HG02938 (cell line): ENCODE results near the gene ZNF616.

Source experiments
- ATAC-seq: cut with Tn5 transposase; IDR thresholded peaks from one replicate; pipeline ENCODE4 v1.9.1; 2021; ENCODE audit warnings: mild to moderate bottlenecking, moderate library complexity; ENCODE audit not compliant: unreplicated experiment

The ZNF616 gene

GRCh38 chr19:52139252-52140031 lies at the start of gene ZNF616:
TSS of gene ZNF616 (minus strand) at chr19:52139938. CDS start at chr19:52130512, 9,426 bp downstream.
- peak; percentile 86 for ATAC-seq

- ATAC-seq, result no peak
Measured at GRCh38 chr19:52188822-52189734, 49.3 kb upstream of the ZNF616 start.

GRCh38 chr19:52187407-52187806 lies 47.7 kb upstream of the ZNF616 start:
- ATAC-seq, result no peak

- ATAC-seq, result no peak
Measured at GRCh38 chr19:52176574-52176973, 36.8 kb upstream of the ZNF616 start.

GRCh38 chr19:52172347-52172746 lies 32.6 kb upstream of the ZNF616 start:
- no peak for ATAC-seq

- no peak for ATAC-seq
Measured at GRCh38 chr19:52171321-52172169, 31.8 kb upstream of the ZNF616 start, which contains the start of gene ZNF836. TSS of gene ZNF836 (minus strand) at chr19:52171621. CDS start at chr19:52168072, 3,549 bp downstream.

- ATAC-seq, result no peak
Measured at GRCh38 chr19:52170863-52171320, 31.2 kb upstream of the ZNF616 start.

GRCh38 chr19:52170304-52170703 lies 30.6 kb upstream of the ZNF616 start:
- no peak for ATAC-seq

GRCh38 chr19:52155596-52156359 lies 16.0 kb upstream of the ZNF616 start:
- ATAC-seq, result no peak

GRCh38 chr19:52148256-52148655 lies 8.5 kb upstream of the ZNF616 start:
- ATAC-seq, result no peak

- no peak for ATAC-seq
Measured at GRCh38 chr19:52142001-52142595, 2.4 kb upstream of the ZNF616 start.

GRCh38 chr19:52141203-52141602 lies 1.5 kb upstream of the ZNF616 start:
- no peak for ATAC-seq

- ATAC-seq, result no peak
Measured at GRCh38 chr19:52140032-52140710, 433 bp upstream of the ZNF616 start.

- ATAC-seq, result no peak
Measured at GRCh38 chr19:52138983-52139251, 821 bp downstream of the ZNF616 start.

GRCh38 chr19:52138278-52138982 lies 1.3 kb downstream of the ZNF616 start:
- ATAC-seq, result no peak

GRCh38 chr19:52120286-52120685 lies 19.5 kb downstream of the ZNF616 start:
- ATAC-seq, result no peak

GRCh38 chr19:52115526-52116053 lies 24.1 kb downstream of the ZNF616 start:
- no peak for ATAC-seq

- ATAC-seq, result no peak
Measured at GRCh38 chr19:52114691-52115090, 25.0 kb downstream of the ZNF616 start.
